GM19240 (cell line): ENCODE data around the gene GALNT7.
"Not testable (repeated sequence)": the region's sequence is repeated elsewhere in the genome, so short reads cannot be mapped to it uniquely, and the experiment has no call there.

ENCODE experiments used
- DNase-seq: peaks from one replicate; pipeline ENCODE4 v3.0.0; 2011; ENCODE audit warnings: low spot score; ENCODE audit not compliant: insufficient read length

The GALNT7 gene

GRCh38 chr4:173165706-173166105 lies 2.9 kb upstream of the GALNT7 start:
- DNase-seq: no peak

GRCh38 chr4:173166491-173166890 lies 2.1 kb upstream of the GALNT7 start:
- no peak for DNase-seq

DNA sequence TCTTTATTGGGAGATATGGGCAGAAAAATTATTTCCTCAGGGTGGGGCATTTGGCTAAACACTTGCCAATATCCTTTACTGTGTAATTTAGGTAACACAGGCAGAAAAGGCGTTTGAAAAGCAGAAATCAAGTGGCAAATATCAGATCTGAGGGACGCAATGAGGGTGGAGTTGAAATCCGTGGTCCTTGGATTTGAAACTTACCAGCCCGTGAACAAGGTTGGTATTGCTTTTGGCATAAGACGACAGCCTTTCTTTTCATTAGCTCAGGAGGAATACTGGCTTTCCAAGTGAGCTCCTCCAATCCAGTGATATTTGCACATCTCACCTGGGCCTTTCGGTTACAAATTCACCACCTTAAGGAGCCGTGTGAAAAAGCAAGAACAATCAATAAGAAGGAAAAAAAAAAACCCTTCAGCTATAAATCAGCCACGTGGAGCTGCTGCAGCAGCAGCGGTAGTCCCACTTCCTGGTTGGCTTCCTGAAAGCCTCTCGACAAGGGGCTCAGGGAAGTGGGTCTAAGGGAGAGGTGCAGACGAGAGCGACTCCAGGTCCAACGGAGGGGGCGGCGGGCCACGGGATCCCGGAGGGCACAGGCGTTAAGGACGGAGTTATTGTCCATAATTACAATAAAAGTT lies 734 bp upstream of the GALNT7 start:
- no peak for DNase-seq

- DNase-seq: no peak
Measured at GRCh38 chr4:173169178-173169427, 492 bp downstream of the GALNT7 start.

GRCh38 chr4:173169428-173170181 lies 994 bp downstream of the GALNT7 start:
- DNase-seq: peak; percentile 59

DNA sequence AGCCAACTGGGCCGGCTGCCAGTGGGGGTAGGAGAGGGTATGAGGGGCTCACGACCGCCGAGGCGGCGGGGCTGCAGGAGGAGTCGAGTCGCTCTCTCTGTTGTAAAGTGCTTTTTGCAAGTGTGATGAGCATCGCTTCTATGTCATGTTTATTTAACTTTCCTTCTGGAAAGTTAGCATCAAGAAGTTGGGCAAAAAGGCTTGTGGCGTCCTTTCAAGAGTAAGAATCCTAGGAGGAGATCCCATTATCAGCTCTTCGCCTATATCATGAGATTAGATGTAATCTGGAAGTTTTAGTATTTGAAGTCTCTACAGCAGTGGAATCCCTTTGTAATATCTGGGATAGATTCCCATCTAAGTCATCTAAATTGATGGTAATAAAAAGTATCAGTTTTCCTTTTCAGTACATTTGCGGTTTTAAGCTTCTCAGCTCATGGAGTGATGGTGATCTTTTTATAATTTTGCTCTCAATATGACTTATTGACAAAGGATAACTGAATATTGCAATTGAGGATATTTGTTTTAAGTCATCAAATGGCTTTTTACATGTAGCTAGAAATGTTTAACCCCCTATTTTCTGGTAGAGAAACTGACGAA lies 1.7 kb downstream of the GALNT7 start:
- no peak for DNase-seq

DNA sequence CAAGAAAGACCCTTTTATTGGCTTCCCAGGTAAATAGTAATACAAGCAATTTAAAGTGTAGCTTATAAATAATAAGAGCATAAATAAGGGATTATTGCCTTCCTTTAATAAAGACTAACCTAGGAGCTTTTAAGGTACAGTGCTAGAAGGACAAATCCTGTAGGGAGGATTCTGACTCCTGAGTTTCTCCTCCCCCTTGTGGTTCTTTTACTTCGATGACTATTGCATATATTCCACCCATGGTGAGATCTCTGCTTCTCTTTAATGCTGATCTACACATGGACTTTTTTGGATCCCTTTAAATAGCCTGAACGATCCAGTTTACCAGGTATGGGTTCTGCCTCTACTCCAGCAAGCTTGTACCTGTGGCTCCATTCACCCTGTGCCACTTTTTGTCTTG lies 2.5 kb downstream of the GALNT7 start:
- no peak for DNase-seq

GRCh38 chr4:173171987-173172386 lies 3.4 kb downstream of the GALNT7 start:
- no peak for DNase-seq

- DNase-seq: no peak
Measured at GRCh38 chr4:173174184-173174583, 5.6 kb downstream of the GALNT7 start.

- DNase-seq: no peak
Measured at GRCh38 chr4:173174594-173175012, 6.0 kb downstream of the GALNT7 start.

- DNase-seq: no peak
Measured at GRCh38 chr4:173176010-173176409, 7.4 kb downstream of the GALNT7 start.

- no peak for DNase-seq
Measured at GRCh38 chr4:173177232-173177631, 8.6 kb downstream of the GALNT7 start.

DNA sequence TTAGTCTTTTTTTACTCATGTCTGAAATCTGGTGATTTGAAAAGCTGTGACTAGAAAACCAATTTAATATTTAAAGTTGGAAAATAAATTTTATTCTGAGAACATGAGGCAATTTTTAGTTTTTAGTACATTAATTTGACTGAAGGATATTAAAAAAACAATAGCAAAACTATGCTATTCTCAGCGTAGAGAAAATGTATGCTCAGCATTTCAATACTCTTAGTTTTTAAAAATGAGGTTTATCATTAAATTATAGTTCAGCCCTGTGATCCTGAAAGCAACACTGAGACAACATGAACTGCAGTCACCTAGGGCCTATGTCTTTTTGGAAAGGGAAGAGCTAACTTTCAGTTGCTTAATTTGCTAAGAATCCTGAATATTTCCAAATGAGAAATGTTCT lies 9.5 kb downstream of the GALNT7 start:
- DNase-seq: no peak

DNA sequence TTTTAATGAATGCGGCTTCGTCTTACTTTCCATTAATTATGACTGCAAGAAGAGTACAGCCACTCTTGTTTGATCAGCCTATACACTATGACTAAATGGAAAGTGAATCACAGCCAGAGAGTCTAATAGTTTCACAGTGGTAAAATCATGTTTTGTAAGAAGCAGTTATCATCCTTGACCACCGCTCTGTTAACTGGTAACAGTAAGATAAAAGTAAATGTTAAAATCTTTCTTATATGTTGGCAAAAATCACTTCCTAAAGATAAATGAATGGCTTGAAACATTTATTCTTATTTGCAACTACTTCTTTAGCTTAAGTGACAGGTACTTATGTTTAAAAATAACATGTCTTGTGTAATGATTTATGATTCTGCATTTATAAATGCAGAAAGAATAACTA lies 13.2 kb downstream of the GALNT7 start:
- no peak for DNase-seq

DNA sequence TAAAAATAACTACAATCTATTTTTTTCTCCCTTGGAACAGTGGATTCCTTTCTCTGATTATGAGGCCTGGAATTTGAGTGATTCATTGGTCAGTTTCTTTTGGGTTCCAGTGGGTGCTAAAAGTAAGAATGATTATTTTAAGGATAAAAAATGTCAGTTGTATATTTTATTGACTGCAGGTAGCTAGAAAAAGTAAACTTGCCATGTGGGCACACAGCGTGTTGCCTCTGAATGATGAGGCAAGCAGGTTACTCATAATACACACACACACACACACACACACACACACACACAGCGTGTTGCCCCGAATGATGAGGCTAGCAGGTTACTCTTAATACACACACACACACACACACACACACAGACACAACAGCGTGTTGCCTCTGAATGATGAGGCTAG lies 13.8 kb downstream of the GALNT7 start:
- no peak for DNase-seq

DNA sequence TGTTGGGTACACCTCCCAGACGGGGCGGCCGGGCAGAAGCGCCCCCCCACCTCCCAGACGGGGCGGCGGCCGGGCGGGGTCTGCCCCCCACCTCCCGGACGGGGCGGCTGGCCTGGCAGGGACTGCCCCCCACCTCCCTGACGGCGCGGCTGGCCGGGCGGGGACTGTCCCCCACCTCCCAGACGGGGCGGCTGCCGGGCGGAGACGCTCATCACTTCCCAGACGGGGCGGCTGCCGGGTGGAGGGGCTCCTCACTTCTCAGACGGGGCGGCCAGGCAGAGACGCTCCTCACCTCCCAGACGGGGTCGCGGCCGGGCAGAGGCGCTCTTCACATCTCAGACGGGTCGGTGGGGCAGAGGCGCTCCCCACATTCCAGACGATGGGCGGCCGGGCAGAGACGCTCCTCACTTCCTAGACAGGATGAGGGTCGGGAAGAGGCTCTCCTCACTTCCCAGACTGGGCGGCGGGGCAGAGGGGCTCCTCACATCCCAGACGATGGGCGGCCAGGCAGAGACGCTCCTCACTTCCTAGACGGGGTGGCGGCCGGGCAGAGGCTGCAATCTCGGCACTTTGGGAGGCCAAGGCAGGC lies 15.1 kb downstream of the GALNT7 start:
- DNase-seq: not testable (repeated sequence)

GRCh38 chr4:173185847-173186510 lies 17.4 kb downstream of the GALNT7 start:
- no peak for DNase-seq

DNA sequence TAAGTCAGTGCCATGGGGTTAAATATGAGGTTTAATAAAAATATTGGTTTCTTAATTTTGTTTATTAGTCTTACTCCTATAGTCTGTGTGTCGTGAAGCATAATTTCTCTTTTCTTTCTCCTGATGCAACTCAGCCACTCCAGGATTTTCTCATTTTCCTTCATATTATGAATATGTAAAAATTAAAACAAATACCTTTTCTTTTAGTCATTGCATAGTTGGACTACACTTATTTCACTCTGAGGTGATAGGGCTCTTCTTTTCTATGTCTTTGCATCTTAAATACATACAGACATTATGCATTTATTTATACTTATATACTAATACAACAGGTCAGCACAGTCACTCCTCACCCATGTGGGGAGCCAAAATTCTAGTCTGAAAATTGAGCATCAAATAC lies 19.1 kb downstream of the GALNT7 start:
- no peak for DNase-seq

GRCh38 chr4:173188648-173189047 lies 20.0 kb downstream of the GALNT7 start:
- no peak for DNase-seq

- no peak for DNase-seq
Measured at GRCh38 chr4:173189117-173189693, 20.6 kb downstream of the GALNT7 start.

GRCh38 chr4:173191623-173192041 lies 23.0 kb downstream of the GALNT7 start:
- no peak for DNase-seq
